ENCODE results near the gene SRP19. TPM values are rescaled to one million over a fixed set of nuclear protein-coding genes. Genes with fewer than 3 reads are reported as not detected.
A peak's percentile ranks its signal among the peaks of the same experiment; 100 is the strongest.
"Not testable (repeated sequence)": the region's sequence is repeated elsewhere in the genome, so short reads cannot be mapped to it uniquely, and the experiment has no call there.

Gene SRP19
- polyA plus RNA-seq, 4 donors = 56.3 to 93.7 (median 76.3) TPM

DNA sequence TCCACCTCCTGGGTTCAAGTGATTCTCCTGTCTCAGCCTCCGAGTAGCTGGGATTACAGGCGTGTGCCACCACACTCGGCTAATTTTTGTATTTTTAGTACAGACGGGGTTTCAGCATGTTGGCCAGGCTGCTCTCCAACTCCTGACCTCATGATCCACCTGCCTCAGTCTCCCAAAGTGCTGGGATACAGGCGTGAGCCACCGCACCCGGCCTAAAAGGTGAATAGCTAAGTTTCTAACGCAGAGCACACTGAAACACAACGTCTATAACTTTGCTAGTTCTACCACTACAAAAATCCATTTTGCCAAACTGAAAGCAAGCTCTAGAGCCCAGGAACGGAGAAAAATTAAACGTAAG is 537 bp upstream of the SRP19 start:
- H3K27ac ChIP-seq (ENCODE audit: low read depth in 1 of 3, low read length in 2 of 3) = peak overlapping the region in 2 of 3 donors; percentile 69 to 71
- 76% methylated on average over 11 of the region's 11 CpGs for WGBS, 3 donors
- not testable (repeated sequence) for FAIRE-seq

DNA sequence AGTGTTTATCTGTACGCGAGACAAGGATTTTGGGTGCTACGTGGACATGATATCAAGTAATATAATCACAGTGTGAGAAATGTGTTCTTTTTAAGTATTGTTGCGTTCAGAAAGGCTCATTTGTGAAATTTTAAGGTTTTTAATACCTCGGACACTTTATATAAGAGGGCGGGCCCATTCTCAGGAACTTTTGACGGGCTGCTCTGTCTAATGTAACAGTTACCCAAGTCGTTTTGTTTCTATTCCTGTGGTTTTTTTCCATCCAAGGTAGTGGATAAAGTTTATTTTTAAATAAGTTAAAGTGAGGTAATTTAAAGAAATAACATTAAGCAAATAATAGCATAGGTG is 525 bp downstream of the SRP19 start:
- DNase-seq = no peak
- H3K36me3 ChIP-seq (ENCODE audit: control insufficient read depth in 3 of 3, insufficient read depth in 2 of 3, low read depth in 1 of 3, low read length in 3 of 3) = peaks cover 0 to 15% (median 0%) of the 10 kb centered on the region in 3 donors
- H3K27ac ChIP-seq (ENCODE audit: low read depth in 1 of 3, low read length in 2 of 3) = peak overlapping the region; percentile 67 to 91 (median 69)
- no peaks in the 10 kb centered on the region for H3K27me3 ChIP-seq (ENCODE audit: control insufficient read depth in 3 of 3, insufficient read depth in 3 of 3, low read length in 3 of 3)
- H3K4me3 ChIP-seq (ENCODE audit: low read depth in 1 of 3, low read length in 3 of 3) = peak overlapping the region; percentile 63 to 96 (median 79)
- peaks cover 3 to 11% (median 5%) of the 10 kb centered on the region in 3 donors for H3K4me1 ChIP-seq (ENCODE audit: control insufficient read depth in 3 of 3, insufficient read depth in 2 of 3, low read depth in 1 of 3, low read length in 2 of 3)
- 0 to 1% (median 0%) methylated on average over 8 of the region's 8 CpGs for WGBS, 3 donors
- no peaks in the 10 kb centered on the region for H3K9me3 ChIP-seq (ENCODE audit: control insufficient read depth in 2 of 2, insufficient read depth in 1 of 2, low read depth in 1 of 2, low read length in 1 of 2)
- FAIRE-seq = no peak

More for the DNA sequence above, 537 bp upstream of the SRP19 start:
- peaks cover 3 to 11% (median 5%) of the 10 kb centered on the region in 3 donors for H3K4me1 ChIP-seq (ENCODE audit: control insufficient read depth in 3 of 3, insufficient read depth in 2 of 3, low read depth in 1 of 3, low read length in 2 of 3)
- H3K9me3 ChIP-seq (ENCODE audit: control insufficient read depth in 2 of 2, insufficient read depth in 1 of 2, low read depth in 1 of 2, low read length in 1 of 2); H3K36me3 ChIP-seq (ENCODE audit: control insufficient read depth in 3 of 3, insufficient read depth in 2 of 3, low read depth in 1 of 3, low read length in 3 of 3); H3K27me3 ChIP-seq (ENCODE audit: control insufficient read depth in 3 of 3, insufficient read depth in 3 of 3, low read length in 3 of 3); DNase-seq: not testable (repeated sequence)
- peak overlapping the region; percentile 21 to 79 (median 63) for H3K4me3 ChIP-seq (ENCODE audit: low read depth in 1 of 3, low read length in 3 of 3)

DNA sequence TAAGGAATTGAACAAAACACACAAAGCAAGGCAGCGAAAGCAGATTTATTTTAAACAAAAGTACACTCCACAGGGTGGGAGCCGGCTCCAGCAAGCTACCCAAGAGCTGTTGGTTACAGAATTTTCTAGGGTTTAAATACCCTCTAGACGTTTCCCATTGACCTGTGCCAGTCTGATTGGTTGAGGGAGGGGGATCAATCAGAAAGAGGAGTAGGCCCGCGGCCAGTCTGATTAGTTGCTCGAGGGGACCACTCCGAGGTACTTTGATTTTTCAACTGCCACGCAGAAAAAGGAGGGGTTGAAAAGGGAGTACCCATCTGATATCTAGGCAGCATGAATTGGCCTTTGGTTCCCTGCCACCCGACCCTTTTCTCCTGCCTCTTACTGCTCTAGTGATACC is 998 bp downstream of the SRP19 start:
- H3K9me3 ChIP-seq (ENCODE audit: control insufficient read depth in 2 of 2, insufficient read depth in 1 of 2, low read depth in 1 of 2, low read length in 1 of 2) = no peaks in the 10 kb centered on the region
- FAIRE-seq (no peak), DNase-seq (no peak)
- H3K4me3 ChIP-seq (ENCODE audit: low read depth in 1 of 3, low read length in 3 of 3) = peak overlapping the region; percentile 63 to 96 (median 79)
- H3K4me1 ChIP-seq (ENCODE audit: control insufficient read depth in 3 of 3, insufficient read depth in 2 of 3, low read depth in 1 of 3, low read length in 2 of 3) = peaks cover 3 to 11% (median 5%) of the 10 kb centered on the region in 3 donors
- no peaks in the 10 kb centered on the region for H3K27me3 ChIP-seq (ENCODE audit: control insufficient read depth in 3 of 3, insufficient read depth in 3 of 3, low read length in 3 of 3)
- 26 to 54% (median 30%) methylated on average over 9 of the region's 9 CpGs for WGBS, 3 donors
- no peak overlapping the region for H3K27ac ChIP-seq (ENCODE audit: low read depth in 1 of 3, low read length in 2 of 3)
- peaks cover 0 to 15% (median 0%) of the 10 kb centered on the region in 3 donors for H3K36me3 ChIP-seq (ENCODE audit: control insufficient read depth in 3 of 3, insufficient read depth in 2 of 3, low read depth in 1 of 3, low read length in 3 of 3)

DNA sequence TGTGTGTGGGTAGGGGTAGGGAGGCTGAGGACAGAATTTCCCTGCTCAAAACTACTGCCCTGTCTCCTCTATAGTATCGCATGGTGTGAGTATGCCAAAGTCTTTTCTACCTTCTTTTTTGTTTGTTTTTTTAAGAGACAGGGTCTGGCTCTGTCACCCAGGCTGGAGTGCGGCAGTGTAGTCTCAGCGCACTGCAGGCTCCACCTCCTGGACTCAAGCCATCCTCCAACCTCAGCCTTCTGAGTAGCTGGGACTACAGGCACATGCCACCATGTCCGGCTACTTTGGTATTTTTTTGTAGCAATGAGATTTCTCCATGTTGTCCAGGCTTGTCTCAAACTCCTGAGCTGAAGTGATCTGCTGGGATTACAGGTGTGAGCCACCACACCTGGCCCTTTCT is 2.5 kb downstream of the SRP19 start:
- Histone ChIP-seq H3K4me3 (ENCODE audit: low read depth in 1 of 3, low read length in 3 of 3) (no peak overlapping the region), H3K27ac (ENCODE audit: low read depth in 1 of 3, low read length in 2 of 3) (no peak overlapping the region), H3K9me3 (ENCODE audit: control insufficient read depth in 2 of 2, insufficient read depth in 1 of 2, low read depth in 1 of 2, low read length in 1 of 2) (no peaks in the 10 kb centered on the region), H3K36me3 (ENCODE audit: control insufficient read depth in 3 of 3, insufficient read depth in 2 of 3, low read depth in 1 of 3, low read length in 3 of 3) (peaks cover 0 to 17% (median 2%) of the 10 kb centered on the region in 3 donors), H3K27me3 (ENCODE audit: control insufficient read depth in 3 of 3, insufficient read depth in 3 of 3, low read length in 3 of 3) (no peaks in the 10 kb centered on the region), H3K4me1 (ENCODE audit: control insufficient read depth in 3 of 3, insufficient read depth in 2 of 3, low read depth in 1 of 3, low read length in 2 of 3) (peaks cover 3 to 11% (median 5%) of the 10 kb centered on the region in 3 donors)
- FAIRE-seq = no peak
- no peak for DNase-seq
- WGBS, 3 donors = 85 to 93% (median 90%) methylated on average over 4 of the region's 4 CpGs

DNA sequence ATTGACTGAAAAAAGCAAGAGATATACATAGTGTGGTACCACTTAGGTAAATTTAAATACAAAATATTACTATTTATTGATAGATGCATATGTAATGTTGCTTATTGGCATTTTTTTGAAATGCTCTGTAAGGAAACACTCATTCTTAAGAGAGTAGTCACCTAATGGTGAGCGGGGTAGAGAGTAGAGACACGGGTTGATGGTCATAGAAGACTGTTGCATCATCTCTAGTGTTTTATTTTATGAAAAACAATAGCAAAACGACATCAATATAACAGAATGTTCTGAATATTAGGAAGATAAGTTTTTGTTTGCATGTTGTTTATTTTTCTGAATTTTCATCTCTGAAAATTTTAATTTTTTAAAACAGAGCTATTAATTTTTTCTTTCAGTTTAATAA is 4.0 kb downstream of the SRP19 start:
- Histone ChIP-seq H3K9me3 (ENCODE audit: control insufficient read depth in 2 of 2, insufficient read depth in 1 of 2, low read depth in 1 of 2, low read length in 1 of 2) (no peaks in the 10 kb centered on the region), H3K36me3 (ENCODE audit: control insufficient read depth in 3 of 3, insufficient read depth in 2 of 3, low read depth in 1 of 3, low read length in 3 of 3) (peaks cover 3 to 25% (median 4%) of the 10 kb centered on the region in 3 donors), H3K4me1 (ENCODE audit: control insufficient read depth in 3 of 3, insufficient read depth in 2 of 3, low read depth in 1 of 3, low read length in 2 of 3) (peaks cover 3 to 11% (median 5%) of the 10 kb centered on the region in 3 donors), H3K4me3 (ENCODE audit: low read depth in 1 of 3, low read length in 3 of 3) (no peak overlapping the region), H3K27ac (ENCODE audit: low read depth in 1 of 3, low read length in 2 of 3) (no peak overlapping the region), H3K27me3 (ENCODE audit: control insufficient read depth in 3 of 3, insufficient read depth in 3 of 3, low read length in 3 of 3) (no peaks in the 10 kb centered on the region)
- DNase-seq (no peak), FAIRE-seq (no peak)
- WGBS, 3 donors = 94 to 95% (median 94%) methylated on average over 3 of the region's 3 CpGs

DNA sequence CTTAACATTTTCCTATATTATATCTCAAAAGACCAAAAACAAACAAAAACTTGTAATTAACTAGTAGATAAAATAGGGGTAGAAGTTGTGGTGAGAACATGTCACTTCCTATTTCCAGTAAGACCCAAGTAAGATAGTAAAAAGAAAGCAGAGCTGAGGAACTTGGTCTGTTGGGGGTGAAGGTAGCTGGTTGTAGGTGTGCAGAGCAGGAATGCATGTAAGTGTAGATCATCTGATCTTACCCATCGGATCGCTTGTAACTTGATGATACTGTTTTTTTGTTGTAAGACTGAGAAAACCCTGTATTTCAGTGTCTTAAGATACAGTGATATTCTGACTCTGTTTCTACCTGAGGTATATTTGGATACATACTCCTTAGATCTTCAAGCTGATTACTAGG is 5.7 kb downstream of the SRP19 start:
- Histone ChIP-seq H3K4me1 (ENCODE audit: control insufficient read depth in 3 of 3, insufficient read depth in 2 of 3, low read depth in 1 of 3, low read length in 2 of 3) (peaks cover 3 to 11% (median 5%) of the 10 kb centered on the region in 3 donors), H3K9me3 (ENCODE audit: control insufficient read depth in 2 of 2, insufficient read depth in 1 of 2, low read depth in 1 of 2, low read length in 1 of 2) (no peaks in the 10 kb centered on the region), H3K27me3 (ENCODE audit: control insufficient read depth in 3 of 3, insufficient read depth in 3 of 3, low read length in 3 of 3) (no peaks in the 10 kb centered on the region), H3K36me3 (ENCODE audit: control insufficient read depth in 3 of 3, insufficient read depth in 2 of 3, low read depth in 1 of 3, low read length in 3 of 3) (peaks cover 3 to 34% (median 4%) of the 10 kb centered on the region in 3 donors), H3K27ac (ENCODE audit: low read depth in 1 of 3, low read length in 2 of 3) (no peak overlapping the region), H3K4me3 (ENCODE audit: low read depth in 1 of 3, low read length in 3 of 3) (no peak overlapping the region)
- DNase-seq (no peak), FAIRE-seq (no peak)
- WGBS, 3 donors = 85 to 93% (median 89%) methylated on average over 2 of the region's 2 CpGs

- WGBS, 3 donors = 92 to 97% (median 94%) methylated on average over 5 of the region's 5 CpGs
- Histone ChIP-seq H3K4me1 (ENCODE audit: control insufficient read depth in 3 of 3, insufficient read depth in 2 of 3, low read depth in 1 of 3, low read length in 2 of 3) (peaks cover 1 to 7% (median 2%) of the 10 kb centered on the region in 3 donors), H3K9me3 (ENCODE audit: control insufficient read depth in 2 of 2, insufficient read depth in 1 of 2, low read depth in 1 of 2, low read length in 1 of 2) (no peaks in the 10 kb centered on the region), H3K4me3 (ENCODE audit: low read depth in 1 of 3, low read length in 3 of 3) (no peak overlapping the region), H3K27ac (ENCODE audit: low read depth in 1 of 3, low read length in 2 of 3) (no peak overlapping the region), H3K36me3 (ENCODE audit: control insufficient read depth in 3 of 3, insufficient read depth in 2 of 3, low read depth in 1 of 3, low read length in 3 of 3) (peaks cover 3 to 34% (median 4%) of the 10 kb centered on the region in 3 donors), H3K27me3 (ENCODE audit: control insufficient read depth in 3 of 3, insufficient read depth in 3 of 3, low read length in 3 of 3) (no peaks in the 10 kb centered on the region)
- no peak for FAIRE-seq
- DNase-seq = no peak
Observed at GRCh38 chr5:112867411-112867810, 6.3 kb downstream of the SRP19 start.

DNA sequence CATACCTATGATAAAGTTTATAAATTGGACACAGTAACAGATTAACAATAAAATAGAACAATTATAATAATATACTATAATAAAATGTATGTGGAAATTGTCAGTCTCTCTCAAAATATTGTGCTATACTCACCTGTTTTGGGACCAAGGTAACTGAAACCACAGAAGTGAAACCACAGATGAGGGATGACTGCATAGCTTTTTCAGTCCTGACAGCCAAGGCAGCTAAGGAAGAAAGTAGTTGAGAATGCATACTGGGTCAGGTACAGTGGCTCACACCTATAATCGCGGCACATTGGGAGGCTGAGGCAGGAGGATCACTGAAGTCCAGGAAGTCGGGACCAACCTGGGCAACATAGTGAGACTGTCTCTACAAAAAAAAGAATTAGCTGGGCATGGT is 8.9 kb downstream of the SRP19 start:
- Histone ChIP-seq H3K27ac (ENCODE audit: low read depth in 1 of 3, low read length in 2 of 3) (no peak overlapping the region), H3K9me3 (ENCODE audit: control insufficient read depth in 2 of 2, insufficient read depth in 1 of 2, low read depth in 1 of 2, low read length in 1 of 2) (no peaks in the 10 kb centered on the region), H3K27me3 (ENCODE audit: control insufficient read depth in 3 of 3, insufficient read depth in 3 of 3, low read length in 3 of 3) (no peaks in the 10 kb centered on the region), H3K36me3 (ENCODE audit: control insufficient read depth in 3 of 3, insufficient read depth in 2 of 3, low read depth in 1 of 3, low read length in 3 of 3) (peaks cover 3 to 28% (median 4%) of the 10 kb centered on the region in 3 donors), H3K4me3 (ENCODE audit: low read depth in 1 of 3, low read length in 3 of 3) (no peak overlapping the region), H3K4me1 (ENCODE audit: control insufficient read depth in 3 of 3, insufficient read depth in 2 of 3, low read depth in 1 of 3, low read length in 2 of 3) (no peaks in the 10 kb centered on the region)
- 92 to 100% (median 100%) methylated on average over 3 of the region's 3 CpGs for WGBS, 3 donors
- peak in 1 of 2 donors; percentile 11 for DNase-seq
- FAIRE-seq = no peak

GRCh38 chr5:112870966-112871365 is 9.9 kb downstream of the SRP19 start:
- no peak for FAIRE-seq
- no peak for DNase-seq
- no peak overlapping the region for H3K4me3 ChIP-seq (ENCODE audit: low read depth in 1 of 3, low read length in 3 of 3)
- peaks cover 5 to 31% (median 9%) of the 10 kb centered on the region in 3 donors for H3K36me3 ChIP-seq (ENCODE audit: control insufficient read depth in 3 of 3, insufficient read depth in 2 of 3, low read depth in 1 of 3, low read length in 3 of 3)
- H3K27me3 ChIP-seq (ENCODE audit: control insufficient read depth in 3 of 3, insufficient read depth in 3 of 3, low read length in 3 of 3) = no peaks in the 10 kb centered on the region
- no peak overlapping the region for H3K27ac ChIP-seq (ENCODE audit: low read depth in 1 of 3, low read length in 2 of 3)
- 61 to 70% (median 68%) methylated on average over 3 of the region's 3 CpGs for WGBS, 3 donors
- H3K4me1 ChIP-seq (ENCODE audit: control insufficient read depth in 3 of 3, insufficient read depth in 2 of 3, low read depth in 1 of 3, low read length in 2 of 3) = no peaks in the 10 kb centered on the region
- no peaks in the 10 kb centered on the region for H3K9me3 ChIP-seq (ENCODE audit: control insufficient read depth in 2 of 2, insufficient read depth in 1 of 2, low read depth in 1 of 2, low read length in 1 of 2)
